SK-N-SH treated with all-trans-retinoic acid at 6 μM for 48 hours (cell line): Measurements from ENCODE around the gene CDA.

Experiments used
- ARNTL ChIP-seq: fragments of 450-650 bp; formaldehyde crosslinking; IDR thresholded peaks from 2 replicates; pipeline ENCODE4 v1.5.0; 2020; ENCODE audit warnings: low read depth, mild to moderate bottlenecking, moderate library complexity, borderline replicate concordance
- OSR1 ChIP-seq: fragments of 250-450 bp; sonication (Bioruptor Pico); IDR thresholded peaks from 2 replicates; pipeline ENCODE4 v1.8.0; 2022; ENCODE audit warnings: moderate library complexity, mild to moderate bottlenecking, inconsistent platforms
- RARB ChIP-seq: fragments of 250-450 bp; sonication (Bioruptor Pico); IDR thresholded peaks from 2 replicates; pipeline ENCODE4 v1.8.0; 2021; ENCODE audit warnings: mild to moderate bottlenecking, moderate library complexity
- ZC3H10 ChIP-seq: fragments of 250-450 bp; sonication (Bioruptor Pico); IDR thresholded peaks from 2 replicates; pipeline ENCODE4 v1.5.1; 2021; ENCODE audit warnings: mild to moderate bottlenecking, moderate library complexity
- ZFP3 ChIP-seq: fragments of 250-450 bp; sonication (Bioruptor Pico); IDR thresholded peaks from 2 replicates; pipeline ENCODE4 v1.5.0; 2020; ENCODE audit warnings: mild to moderate bottlenecking, moderate library complexity
- ZNF8 ChIP-seq: fragments of 450-650 bp; formaldehyde crosslinking; IDR thresholded peaks from 2 replicates; pipeline ENCODE4 v1.5.0; 2020; ENCODE audit warnings: mild to moderate bottlenecking, moderate library complexity
- TF ChIP-seq, protein P1 (sequence below): fragments of 250-450 bp; sonication (Bioruptor Pico); IDR thresholded peaks from 2 replicates; pipeline ENCODE4 v1.5.0; 2020; ENCODE audit warnings: mild to moderate bottlenecking, moderate library complexity
- TF ChIP-seq, protein P2 (sequence below): fragments of 250-450 bp; sonication (Bioruptor Pico); IDR thresholded peaks from 2 replicates; pipeline ENCODE4 v1.5.1; 2020; ENCODE audit warnings: low read depth, mild to moderate bottlenecking, moderate library complexity

DNA sequence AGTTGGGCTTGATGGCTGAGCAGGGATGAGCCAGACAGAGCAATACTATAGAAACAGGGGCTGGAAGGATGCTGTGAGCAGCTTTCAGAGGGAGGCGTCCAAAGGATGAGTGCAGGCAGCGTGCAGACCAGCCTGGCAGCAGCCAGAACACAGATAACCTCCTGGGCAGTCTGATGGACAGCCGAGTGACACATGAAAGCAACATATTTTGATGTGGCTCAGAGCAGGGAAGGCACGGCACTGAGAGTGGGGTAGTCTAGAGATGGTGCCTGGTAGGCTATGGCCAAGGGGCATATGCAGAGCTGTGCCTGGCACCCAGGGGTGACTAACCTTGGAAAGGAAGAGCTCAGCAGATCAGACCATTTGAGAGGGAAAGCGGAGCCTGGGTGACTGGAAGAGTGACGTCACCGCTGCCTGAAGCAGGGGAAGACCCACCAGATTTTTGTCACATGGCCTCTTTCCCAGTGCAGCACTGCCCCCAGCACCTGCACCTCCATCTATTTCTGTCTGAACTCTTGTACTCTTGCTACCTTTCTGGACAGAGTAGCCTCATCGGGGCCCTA lies 48.0 kb downstream of the CDA start:
- TF ChIP-seq ZFP3 (CRISPR knock-in tag): no peak
- no peak for TF ChIP-seq OSR1 (CRISPR knock-in tag)
- TF ChIP-seq, protein P1, sequence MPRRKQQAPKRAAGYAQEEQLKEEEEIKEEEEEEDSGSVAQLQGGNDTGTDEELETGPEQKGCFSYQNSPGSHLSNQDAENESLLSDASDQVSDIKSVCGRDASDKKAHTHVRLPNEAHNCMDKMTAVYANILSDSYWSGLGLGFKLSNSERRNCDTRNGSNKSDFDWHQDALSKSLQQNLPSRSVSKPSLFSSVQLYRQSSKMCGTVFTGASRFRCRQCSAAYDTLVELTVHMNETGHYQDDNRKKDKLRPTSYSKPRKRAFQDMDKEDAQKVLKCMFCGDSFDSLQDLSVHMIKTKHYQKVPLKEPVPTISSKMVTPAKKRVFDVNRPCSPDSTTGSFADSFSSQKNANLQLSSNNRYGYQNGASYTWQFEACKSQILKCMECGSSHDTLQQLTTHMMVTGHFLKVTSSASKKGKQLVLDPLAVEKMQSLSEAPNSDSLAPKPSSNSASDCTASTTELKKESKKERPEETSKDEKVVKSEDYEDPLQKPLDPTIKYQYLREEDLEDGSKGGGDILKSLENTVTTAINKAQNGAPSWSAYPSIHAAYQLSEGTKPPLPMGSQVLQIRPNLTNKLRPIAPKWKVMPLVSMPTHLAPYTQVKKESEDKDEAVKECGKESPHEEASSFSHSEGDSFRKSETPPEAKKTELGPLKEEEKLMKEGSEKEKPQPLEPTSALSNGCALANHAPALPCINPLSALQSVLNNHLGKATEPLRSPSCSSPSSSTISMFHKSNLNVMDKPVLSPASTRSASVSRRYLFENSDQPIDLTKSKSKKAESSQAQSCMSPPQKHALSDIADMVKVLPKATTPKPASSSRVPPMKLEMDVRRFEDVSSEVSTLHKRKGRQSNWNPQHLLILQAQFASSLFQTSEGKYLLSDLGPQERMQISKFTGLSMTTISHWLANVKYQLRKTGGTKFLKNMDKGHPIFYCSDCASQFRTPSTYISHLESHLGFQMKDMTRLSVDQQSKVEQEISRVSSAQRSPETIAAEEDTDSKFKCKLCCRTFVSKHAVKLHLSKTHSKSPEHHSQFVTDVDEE (CRISPR knock-in tag): no peak
- no peak for TF ChIP-seq ZC3H10
- no peak for TF ChIP-seq RARB (CRISPR knock-in tag)
- TF ChIP-seq ZNF8: no peak
- TF ChIP-seq, protein P2, sequence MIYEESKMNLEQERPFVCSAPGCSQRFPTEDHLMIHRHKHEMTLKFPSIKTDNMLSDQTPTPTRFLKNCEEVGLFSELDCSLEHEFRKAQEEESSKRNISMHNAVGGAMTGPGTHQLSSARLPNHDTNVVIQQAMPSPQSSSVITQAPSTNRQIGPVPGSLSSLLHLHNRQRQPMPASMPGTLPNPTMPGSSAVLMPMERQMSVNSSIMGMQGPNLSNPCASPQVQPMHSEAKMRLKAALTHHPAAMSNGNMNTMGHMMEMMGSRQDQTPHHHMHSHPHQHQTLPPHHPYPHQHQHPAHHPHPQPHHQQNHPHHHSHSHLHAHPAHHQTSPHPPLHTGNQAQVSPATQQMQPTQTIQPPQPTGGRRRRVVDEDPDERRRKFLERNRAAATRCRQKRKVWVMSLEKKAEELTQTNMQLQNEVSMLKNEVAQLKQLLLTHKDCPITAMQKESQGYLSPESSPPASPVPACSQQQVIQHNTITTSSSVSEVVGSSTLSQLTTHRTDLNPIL (CRISPR knock-in tag): no peak
- TF ChIP-seq ARNTL (CRISPR knock-in tag): no peak
